ENCODE data around the gene OPHN1.
"Not testable (repeated sequence)": the region's sequence is repeated elsewhere in the genome, so short reads cannot be mapped to it uniquely, and the experiment has no call there.

The OPHN1 gene

GRCh38 chrX:68355629-68355920 is 77.7 kb downstream of the OPHN1 start:
- no peak for DNase-seq (ENCODE audit: low read depth)

- no peak for DNase-seq (ENCODE audit: low read depth)
Measured at GRCh38 chrX:68354879-68355628, 78.2 kb downstream of the OPHN1 start.

- no peak for DNase-seq (ENCODE audit: low read depth)
Measured at GRCh38 chrX:68345025-68345424, 88.3 kb downstream of the OPHN1 start.

GRCh38 chrX:68343551-68343950 is 89.7 kb downstream of the OPHN1 start:
- DNase-seq (ENCODE audit: low read depth), result no peak

- no peak for DNase-seq (ENCODE audit: low read depth)
Measured at GRCh38 chrX:68332201-68332731, 101.0 kb downstream of the OPHN1 start.

GRCh38 chrX:68326841-68327240 is 106.5 kb downstream of the OPHN1 start:
- DNase-seq (ENCODE audit: low read depth), result not testable (repeated sequence)

- no peak for DNase-seq (ENCODE audit: low read depth)
Measured at GRCh38 chrX:68307769-68308168, 125.5 kb downstream of the OPHN1 start.

GRCh38 chrX:68304602-68305001 is 128.7 kb downstream of the OPHN1 start:
- DNase-seq (ENCODE audit: low read depth), result no peak

DNA sequence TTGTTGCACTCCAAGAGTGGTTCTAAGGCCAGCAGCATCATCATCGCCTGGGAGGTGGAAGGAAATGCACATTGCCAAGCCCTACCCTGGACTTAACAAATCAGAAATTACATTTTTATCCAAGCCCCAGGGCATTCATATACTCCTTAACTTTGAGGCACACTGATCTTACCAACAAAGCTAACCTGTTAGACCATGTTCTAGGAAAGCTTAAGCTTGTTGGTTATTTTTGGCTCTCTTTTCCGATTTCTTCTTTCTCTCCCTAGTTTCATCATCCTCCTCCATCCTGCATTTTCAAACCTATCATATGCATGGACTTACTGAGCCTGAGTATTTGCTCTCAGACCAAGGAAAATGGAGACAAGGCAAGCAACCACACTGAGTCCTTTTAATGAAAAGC is 133.4 kb downstream of the OPHN1 start:
- DNase-seq (ENCODE audit: low read depth), result no peak

DNA sequence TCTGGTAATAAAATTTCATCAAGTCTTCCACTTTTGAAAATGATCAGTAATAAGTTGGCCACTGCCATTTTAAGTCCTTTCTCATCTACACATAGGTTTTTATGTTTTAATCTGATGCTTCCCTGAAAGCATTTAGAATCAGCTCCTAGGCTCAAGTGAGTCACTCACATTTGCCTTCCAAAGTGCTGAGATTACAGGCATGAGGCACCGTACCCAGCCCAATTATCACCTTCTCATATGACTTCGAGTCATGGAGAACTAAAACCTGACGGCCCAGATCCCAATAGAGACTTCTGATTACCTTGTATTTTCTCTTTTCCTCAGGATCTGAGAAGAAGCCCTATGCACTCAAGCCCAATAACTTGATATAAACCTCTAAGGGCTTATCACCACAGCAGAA is 140.8 kb downstream of the OPHN1 start:
- no peak for DNase-seq (ENCODE audit: low read depth)

DNA sequence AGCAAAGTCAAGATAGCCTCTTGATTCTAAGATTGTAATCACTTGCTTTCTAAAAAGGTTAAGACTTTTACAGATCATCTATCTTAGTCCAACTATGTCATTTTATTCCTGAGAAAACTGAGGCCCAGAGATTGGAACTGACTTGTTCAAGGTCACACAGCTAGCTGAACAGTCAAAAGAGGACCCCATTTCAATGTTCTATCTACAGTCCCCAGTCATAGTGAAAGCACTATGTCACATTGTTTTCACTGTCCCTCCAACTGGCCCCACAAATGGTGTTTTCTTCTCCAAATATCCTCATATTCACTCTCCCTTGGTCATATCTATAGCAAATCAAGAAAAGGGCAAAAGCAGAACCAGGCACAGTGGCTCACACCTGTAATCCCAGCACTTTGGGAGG is 145.2 kb downstream of the OPHN1 start:
- DNase-seq (ENCODE audit: low read depth), result no peak

GRCh38 chrX:68287419-68287818 is 145.9 kb downstream of the OPHN1 start:
- no peak for DNase-seq (ENCODE audit: low read depth)

GRCh38 chrX:68286980-68287379 is 146.3 kb downstream of the OPHN1 start:
- no peak for DNase-seq (ENCODE audit: low read depth)

DNA sequence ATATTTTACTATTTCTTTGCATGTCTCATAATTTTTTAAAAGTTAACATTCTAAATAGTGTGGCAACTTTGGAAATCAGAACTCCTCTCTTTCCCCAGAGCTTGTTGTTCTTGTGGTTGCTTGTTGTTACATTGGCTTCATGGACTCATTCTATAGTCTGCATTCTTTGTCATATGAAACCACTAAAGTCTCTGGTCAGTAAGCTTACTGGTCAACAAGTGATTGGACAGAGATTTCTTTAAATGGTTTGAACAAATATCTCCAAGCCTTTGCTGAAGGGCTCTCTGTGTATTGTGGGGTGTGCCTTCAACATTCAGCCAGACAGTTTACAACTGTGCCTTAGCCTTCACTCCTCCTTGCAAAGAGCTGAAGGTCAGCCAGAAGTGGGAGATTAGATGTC is 147.2 kb downstream of the OPHN1 start:
- no peak for DNase-seq (ENCODE audit: low read depth)

GRCh38 chrX:68284281-68284904 is 148.9 kb downstream of the OPHN1 start:
- DNase-seq (ENCODE audit: low read depth), result no peak

GRCh38 chrX:68273887-68274286 is 159.4 kb downstream of the OPHN1 start:
- no peak for DNase-seq (ENCODE audit: low read depth)

- not testable (repeated sequence) for DNase-seq (ENCODE audit: low read depth)
Measured at GRCh38 chrX:68264793-68265192, 168.5 kb downstream of the OPHN1 start.

GRCh38 chrX:68261060-68261672 is 172.1 kb downstream of the OPHN1 start:
- no peak for DNase-seq (ENCODE audit: low read depth)

- no peak for DNase-seq (ENCODE audit: low read depth)
Measured at GRCh38 chrX:68256990-68257389, 176.3 kb downstream of the OPHN1 start.

- DNase-seq (ENCODE audit: low read depth), result no peak
Measured at GRCh38 chrX:68254738-68255645, 178.3 kb downstream of the OPHN1 start.

DNA sequence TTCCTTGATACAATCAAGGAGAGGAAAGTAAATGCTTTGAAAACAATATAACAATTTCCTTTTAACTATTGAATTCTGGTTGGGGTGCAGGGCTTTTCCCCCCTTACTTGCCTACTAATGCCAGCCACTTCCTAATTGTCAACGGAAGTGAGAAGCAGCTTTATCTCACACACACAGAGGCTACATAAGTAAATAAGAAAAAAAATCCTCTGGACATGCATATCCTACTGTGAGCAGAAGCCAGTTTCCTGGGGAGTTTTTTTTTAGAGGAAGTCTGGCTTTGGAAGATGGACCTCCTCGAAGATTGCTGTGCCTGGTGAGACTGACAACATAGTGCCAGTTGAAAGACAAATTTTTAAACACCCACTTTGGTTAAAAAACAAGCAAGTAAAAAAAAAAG is 180.6 kb downstream of the OPHN1 start:
- no peak for DNase-seq (ENCODE audit: low read depth)

DNA sequence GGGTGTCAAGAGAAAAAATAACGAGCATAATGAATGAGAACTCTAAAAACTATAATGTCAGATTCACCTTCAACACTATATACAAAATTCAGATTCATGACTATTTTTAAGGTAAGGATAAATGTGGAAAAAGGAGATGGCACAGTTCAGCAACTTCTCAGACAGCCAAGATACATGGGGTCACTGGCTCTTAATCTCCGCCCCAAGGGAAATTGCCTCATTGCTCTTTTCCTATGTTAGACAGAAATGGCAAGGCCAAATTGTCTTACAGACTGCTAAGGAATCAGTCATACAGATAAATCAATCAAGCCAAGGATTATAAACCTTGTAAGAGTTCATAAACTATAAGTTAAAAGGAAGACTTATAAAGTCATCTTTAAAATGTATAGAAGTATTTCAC is 183.4 kb downstream of the OPHN1 start:
- DNase-seq (ENCODE audit: low read depth), result no peak

Measured in T-helper 22 cell (primary cell).